ENCODE measurements around the gene MACROD2. TPM values are rescaled to one million over a fixed set of nuclear protein-coding genes. Genes with fewer than 3 reads are reported as not detected.

MACROD2 gene
- total RNA-seq, 1 experiment from 2014 or later, result 1.4 TPM

GRCh38 chr20:14830899-14831298, 835.6 kb downstream of the MACROD2 start:
- Histone ChIP-seq H3K27ac (ENCODE audit: low read depth, low read length, poor library complexity, severe bottlenecking) (no peak overlapping the region), H3K9me3 (ENCODE audit: low read depth, low read length, poor library complexity, severe bottlenecking) (no peaks in the 10 kb centered on the region), H3K4me1 (ENCODE audit: insufficient read depth, low read length, poor library complexity, severe bottlenecking) (no peaks in the 10 kb centered on the region), H3K4me3 (ENCODE audit: low read depth, low read length, poor library complexity, severe bottlenecking) (no peak overlapping the region), H3K36me3 (ENCODE audit: insufficient read depth, low read length, poor library complexity, severe bottlenecking) (no peaks in the 10 kb centered on the region), H3K27me3 (replicated peaks; ENCODE audit: insufficient read depth, low read depth, low read length, poor library complexity) (no peaks in the 10 kb centered on the region)
- intact Hi-C loops (cut with micrococcal nuclease; ENCODE audit: unreplicated experiment), result no loop called here
- TF ChIP-seq EZH2 (IDR thresholded peaks at IDR 0.05; ENCODE audit: borderline replicate concordance, low read depth, low read length, poor library complexity, severe bottlenecking) (no peak), CTCF (conservative IDR thresholded peaks at IDR 0.05; ENCODE audit: low read depth, low read length) (no peak)
- POLR2A ChIA-PET (ENCODE audit: low non-redundant PET), result no interaction called here
- BruUV-seq (replicated peaks), result no TSS peak
- DNase-seq (ENCODE audit: low spot score), result no peak
- CTCF ChIA-PET, result no interaction called here

- H3K9me3 ChIP-seq (ENCODE audit: low read depth, low read length, poor library complexity, severe bottlenecking), result no peaks in the 10 kb centered on the region
- DNase-seq (ENCODE audit: low spot score), result no peak
- no TSS peak for BruUV-seq (replicated peaks)
- no peaks in the 10 kb centered on the region for H3K36me3 ChIP-seq (ENCODE audit: insufficient read depth, low read length, poor library complexity, severe bottlenecking)
- H3K4me1 ChIP-seq (ENCODE audit: insufficient read depth, low read length, poor library complexity, severe bottlenecking), result no peaks in the 10 kb centered on the region
- ChIA-PET CTCF (no interaction called here), POLR2A (ENCODE audit: low non-redundant PET) (no interaction called here)
- H3K4me3 ChIP-seq (ENCODE audit: low read depth, low read length, poor library complexity, severe bottlenecking), result no peak overlapping the region
- no peak overlapping the region for H3K27ac ChIP-seq (ENCODE audit: low read depth, low read length, poor library complexity, severe bottlenecking)
- intact Hi-C loops (cut with micrococcal nuclease; ENCODE audit: unreplicated experiment), result no loop called here
- no peak for TF ChIP-seq EZH2 (IDR thresholded peaks at IDR 0.05; ENCODE audit: borderline replicate concordance, low read depth, low read length, poor library complexity, severe bottlenecking)
- no peak for TF ChIP-seq CTCF (conservative IDR thresholded peaks at IDR 0.05; ENCODE audit: low read depth, low read length)
- no peaks in the 10 kb centered on the region for H3K27me3 ChIP-seq (replicated peaks; ENCODE audit: insufficient read depth, low read depth, low read length, poor library complexity)
Measured at GRCh38 chr20:14832630-14833029, 837.3 kb downstream of the MACROD2 start.

- ChIA-PET CTCF (no interaction called here), POLR2A (ENCODE audit: low non-redundant PET) (no interaction called here)
- no peaks in the 10 kb centered on the region for H3K27me3 ChIP-seq (replicated peaks; ENCODE audit: insufficient read depth, low read depth, low read length, poor library complexity)
- intact Hi-C loops (cut with micrococcal nuclease; ENCODE audit: unreplicated experiment), result no loop called here
- H3K27ac ChIP-seq (ENCODE audit: low read depth, low read length, poor library complexity, severe bottlenecking), result no peak overlapping the region
- no TSS peak for BruUV-seq (replicated peaks)
- DNase-seq (ENCODE audit: low spot score), result no peak
- H3K36me3 ChIP-seq (ENCODE audit: insufficient read depth, low read length, poor library complexity, severe bottlenecking), result no peaks in the 10 kb centered on the region
- H3K9me3 ChIP-seq (ENCODE audit: low read depth, low read length, poor library complexity, severe bottlenecking), result no peaks in the 10 kb centered on the region
- no peak overlapping the region for H3K4me3 ChIP-seq (ENCODE audit: low read depth, low read length, poor library complexity, severe bottlenecking)
- no peak for TF ChIP-seq EZH2 (IDR thresholded peaks at IDR 0.05; ENCODE audit: borderline replicate concordance, low read depth, low read length, poor library complexity, severe bottlenecking)
- TF ChIP-seq CTCF (conservative IDR thresholded peaks at IDR 0.05; ENCODE audit: low read depth, low read length), result no peak
- H3K4me1 ChIP-seq (ENCODE audit: insufficient read depth, low read length, poor library complexity, severe bottlenecking), result no peaks in the 10 kb centered on the region
Measured at GRCh38 chr20:14838663-14839628, 843.6 kb downstream of the MACROD2 start.
